Mucosa of rectum (tissue), 2 donors: ENCODE measurements around the gene LTBP2.

Experiments used
- H3K27ac ChIP-seq, 2 donors: one replicate each; pipeline ENCODE4 v1.7.0; 2013; ENCODE audit warnings: inconsistent platforms in 2 of 2, low read depth in 2 of 2, low read length in 2 of 2
- H3K27me3 ChIP-seq, 2 donors: one replicate each; pipeline ENCODE4 v1.7.0; 2013; ENCODE audit warnings: low read length in 2 of 2; ENCODE audit not compliant: control insufficient read depth in 2 of 2, insufficient read depth in 2 of 2
- H3K36me3 ChIP-seq, 2 donors: one replicate each; pipeline ENCODE4 v1.7.0; 2013; ENCODE audit warnings: low read length in 2 of 2; ENCODE audit not compliant: control insufficient read depth in 2 of 2, insufficient read depth in 2 of 2
- H3K4me1 ChIP-seq, 2 donors: one replicate each; pipeline ENCODE4 v1.7.0; 2013; ENCODE audit warnings: low read length in 2 of 2, mild to moderate bottlenecking in 1 of 2; ENCODE audit not compliant: control insufficient read depth in 2 of 2, insufficient read depth in 2 of 2
- H3K4me3 ChIP-seq, 2 donors: one replicate each; pipeline ENCODE4 v1.7.0; 2013; ENCODE audit warnings: low read length in 2 of 2
- H3K9ac ChIP-seq, 2 donors: one replicate each; pipeline ENCODE4 v1.7.0; 2013; ENCODE audit warnings: low read length in 2 of 2, low read depth in 1 of 2, mild to moderate bottlenecking in 1 of 2
- H3K9me3 ChIP-seq, 2 donors: one replicate each; pipeline ENCODE4 v1.7.0; 2013; ENCODE audit warnings: low read length in 2 of 2; ENCODE audit not compliant: control insufficient read depth in 2 of 2
- donor health status: healthy.
- donor health status: Normal muscosa, but diverticular disease.

The LTBP2 gene

GRCh38 chr14:74510223-74510931 lies 101.7 kb downstream of the LTBP2 start:
- H3K4me1 ChIP-seq, result no peaks in the 10 kb centered on the region
- H3K27ac ChIP-seq, result no peak overlapping the region
- no peak overlapping the region for H3K9ac ChIP-seq
- H3K4me3 ChIP-seq, result no peak overlapping the region
- no peaks in the 10 kb centered on the region for H3K9me3 ChIP-seq
- peaks cover 0 to 3% of the 10 kb centered on the region in 2 donors for H3K27me3 ChIP-seq
- no peaks in the 10 kb centered on the region for H3K36me3 ChIP-seq

GRCh38 chr14:74509587-74510222 lies 102.3 kb downstream of the LTBP2 start:
- Histone ChIP-seq H3K9ac (no peak overlapping the region), H3K9me3 (no peaks in the 10 kb centered on the region), H3K4me3 (no peak overlapping the region), H3K27ac (no peak overlapping the region), H3K27me3 (peaks cover 0 to 3% of the 10 kb centered on the region in 2 donors), H3K4me1 (no peaks in the 10 kb centered on the region), H3K36me3 (no peaks in the 10 kb centered on the region)

- Histone ChIP-seq H3K27ac (no peak overlapping the region), H3K36me3 (no peaks in the 10 kb centered on the region), H3K4me3 (no peak overlapping the region), H3K9me3 (no peaks in the 10 kb centered on the region), H3K27me3 (peaks cover 0 to 3% of the 10 kb centered on the region in 2 donors), H3K4me1 (no peaks in the 10 kb centered on the region), H3K9ac (no peak overlapping the region)
Measured at GRCh38 chr14:74508844-74509428, 103.1 kb downstream of the LTBP2 start.

GRCh38 chr14:74508292-74508731 lies 103.7 kb downstream of the LTBP2 start:
- Histone ChIP-seq H3K27ac (no peak overlapping the region), H3K4me3 (no peak overlapping the region), H3K4me1 (no peaks in the 10 kb centered on the region), H3K36me3 (no peaks in the 10 kb centered on the region), H3K9me3 (no peaks in the 10 kb centered on the region), H3K27me3 (peaks cover 0 to 3% of the 10 kb centered on the region in 2 donors), H3K9ac (no peak overlapping the region)

GRCh38 chr14:74507840-74508239 lies 104.2 kb downstream of the LTBP2 start:
- Histone ChIP-seq H3K9me3 (no peaks in the 10 kb centered on the region), H3K27me3 (peaks cover 0 to 3% of the 10 kb centered on the region in 2 donors), H3K27ac (no peak overlapping the region), H3K36me3 (no peaks in the 10 kb centered on the region), H3K9ac (no peak overlapping the region), H3K4me3 (no peak overlapping the region), H3K4me1 (no peaks in the 10 kb centered on the region)

- H3K9me3 ChIP-seq, result no peaks in the 10 kb centered on the region
- no peaks in the 10 kb centered on the region for H3K36me3 ChIP-seq
- no peaks in the 10 kb centered on the region for H3K4me1 ChIP-seq
- no peak overlapping the region for H3K9ac ChIP-seq
- no peak overlapping the region for H3K4me3 ChIP-seq
- peaks cover 0 to 3% of the 10 kb centered on the region in 2 donors for H3K27me3 ChIP-seq
- no peak overlapping the region for H3K27ac ChIP-seq
Measured at GRCh38 chr14:74507085-74507484, 105.0 kb downstream of the LTBP2 start.

- Histone ChIP-seq H3K27me3 (peaks cover 0 to 3% of the 10 kb centered on the region in 2 donors), H3K4me1 (no peaks in the 10 kb centered on the region), H3K9ac (no peak overlapping the region), H3K4me3 (no peak overlapping the region), H3K27ac (no peak overlapping the region), H3K36me3 (no peaks in the 10 kb centered on the region), H3K9me3 (no peaks in the 10 kb centered on the region)
Measured at GRCh38 chr14:74506411-74506851, 105.6 kb downstream of the LTBP2 start.

- Histone ChIP-seq H3K9me3 (no peaks in the 10 kb centered on the region), H3K36me3 (no peaks in the 10 kb centered on the region), H3K4me1 (no peaks in the 10 kb centered on the region), H3K27me3 (peaks cover 0 to 3% of the 10 kb centered on the region in 2 donors), H3K27ac (no peak overlapping the region), H3K4me3 (no peak overlapping the region), H3K9ac (no peak overlapping the region)
Measured at GRCh38 chr14:74505831-74506230, 106.2 kb downstream of the LTBP2 start.

GRCh38 chr14:74504874-74505720 lies 106.9 kb downstream of the LTBP2 start:
- Histone ChIP-seq H3K9ac (no peak overlapping the region), H3K27ac (no peak overlapping the region), H3K4me3 (no peak overlapping the region), H3K4me1 (no peaks in the 10 kb centered on the region), H3K27me3 (peaks cover 0 to 3% of the 10 kb centered on the region in 2 donors), H3K36me3 (no peaks in the 10 kb centered on the region), H3K9me3 (no peaks in the 10 kb centered on the region)
